Measurements from ENCODE around the gene ARNT2. TPM values are rescaled to one million over a fixed set of nuclear protein-coding genes. Genes with fewer than 3 reads are reported as not detected.

Gene ARNT2
- polyA plus RNA-seq, 1 of the 3 experiments (the other 2 are of a cell fraction): 17.0 TPM

GRCh38 chr15:80487839-80488390 lies 83.7 kb downstream of the ARNT2 start:
- POLR2A ChIA-PET: no interaction called here

More at GRCh38 chr15:80487839-80488390, 83.7 kb downstream of the ARNT2 start:
- Histone ChIP-seq H4K20me1 (ENCODE audit: insufficient read depth) (no peaks in the 10 kb centered on the region), H3K9me2 (no peaks in the 10 kb centered on the region), H3K27ac (ENCODE audit: low read depth in 2 of 2, low read length in 1 of 2) (peak overlapping the region in 1 of 2 experiments; percentile 76; a peak in 3 of 4 replicates), H3K36me3 (replicated peaks in 1 of 2; ENCODE audit: control insufficient read depth in 1 of 2, insufficient read depth in 2 of 2, low read length in 1 of 2) (no peaks in the 10 kb centered on the region), H3K4me1 (ENCODE audit: control insufficient read depth in 1 of 2, insufficient read depth in 2 of 2, low read depth in 1 of 2, low read length in 1 of 2) (peaks cover 3 to 26% of the 10 kb centered on the region in 2 experiments), H3K4me3 (ENCODE audit: low read depth in 2 of 2, low read length in 1 of 2) (no peak overlapping the region), H3K9me3 (no peaks in the 10 kb centered on the region), H3K79me2 (ENCODE audit: insufficient read depth) (no peaks in the 10 kb centered on the region), H3F3A (replicated peaks; ENCODE audit: insufficient read depth) (peaks cover 23% of the 10 kb centered on the region), H3K9ac (no peak overlapping the region), H3K4me2 (0 out of 2 replicates have a peak overlapping the region, but pooled peaks have one; percentile 43), H2AFZ (ENCODE audit: low read depth) (no peak overlapping the region), H3K27me3 (ENCODE audit: insufficient read depth) (no peaks in the 10 kb centered on the region)
- no peak for DNase-seq
- WGBS (ENCODE audit: low lambda C conversion rate): 96% methylated on average over 4 of the region's 4 CpGs
- TF ChIP-seq FOSL2 (IDR thresholded peaks at IDR 0.05; ENCODE audit: borderline replicate concordance, low read depth): no peak
- TF ChIP-seq CTCF (IDR thresholded peaks at IDR 0.05): no peak
- TF ChIP-seq USF2 (IDR thresholded peaks at IDR 0.05; ENCODE audit: borderline replicate concordance, low read depth, low read length): no peak
- TF ChIP-seq REST (IDR thresholded peaks at IDR 0.05; ENCODE audit: low read depth, low read length): peak; percentile 76; the same call in 1 of the 2 replicates
- CTCF ChIA-PET: interaction anchor here (1.7 kb wide), 1 partner anchor 10 kb away, joined by 6 read pairs; no protein-coding TSS in a partner anchor
